K562 (cell line): ENCODE results near the gene MME.

Experiments used
- BHLHE40 ChIP-seq: IDR thresholded peaks from 2 replicates; pipeline ENCODE4 v1.6.1; 2011; ENCODE audit warnings: low read length, improper control_type of control experiment
- E2F4 ChIP-seq: sonication (generic); formaldehyde crosslinking; IDR thresholded peaks from 2 replicates; pipeline ENCODE4 v1.8.0; 2022; ENCODE audit warnings: mild to moderate bottlenecking, low read depth, missing genetic modification reagents
- GABPB1 ChIP-seq: sonication (generic); formaldehyde crosslinking; IDR thresholded peaks from 2 replicates; pipeline ENCODE4 v1.8.0; 2022; ENCODE audit warnings: mild to moderate bottlenecking, missing genetic modification reagents
- RREB1 ChIP-seq: fragments of 250-450 bp; sonication (Bioruptor Pico); IDR thresholded peaks from 2 replicates; pipeline ENCODE4 v1.4.0; 2020
- SREBF2 ChIP-seq: sonication (generic); formaldehyde crosslinking; IDR thresholded peaks from 2 replicates; pipeline ENCODE4 v1.4.0; 2020; ENCODE audit warnings: mild to moderate bottlenecking, missing genetic modification reagents
- TAF1 ChIP-seq: IDR thresholded peaks from 2 replicates; pipeline ENCODE4 v1.6.1; 2011; ENCODE audit warnings: mild to moderate bottlenecking, low read length, moderate library complexity; ENCODE audit not compliant: insufficient read depth, control insufficient read depth, severe bottlenecking; ENCODE audit errors: extremely low read depth
- ZBTB1 ChIP-seq: sonication (generic); formaldehyde crosslinking; IDR thresholded peaks from 2 replicates; pipeline ENCODE4 v1.8.1; 2023; ENCODE audit warnings: missing genetic modification reagents, low read depth, mild to moderate bottlenecking, borderline replicate concordance
- ZNF316 ChIP-seq: fragments of 450-650 bp; IDR thresholded peaks from 2 replicates; pipeline ENCODE4 v1.6.1; 2016
- TF ChIP-seq, protein P1 (sequence below), 3 experiments: IDR thresholded peaks in 2 of 3; conservative IDR thresholded peaks in 1 of 3; 2 replicates each; pipeline ENCODE4 v1.5.1; 2011 to 2012; ENCODE audit warnings: low read length in 3 of 3, mild to moderate bottlenecking in 3 of 3, control low read depth in 2 of 3, improper control_type of control experiment in 1 of 3, inconsistent platforms in 1 of 3, low read depth in 1 of 3, mixed read lengths in 1 of 3, moderate library complexity in 1 of 3; ENCODE audit not compliant: insufficient read depth in 2 of 3
- TF ChIP-seq, protein P2 (sequence below), 3 experiments: fragments of 200-800 bp in 1 of 3; sonication (Bioruptor generic) in 1 of 3; sonication (generic) in 1 of 3; formaldehyde crosslinking in 1 of 3; IDR thresholded peaks; 2 replicates each; pipeline versions ENCODE4 v1.6.1 to v1.8.0; 2016 to 2022; ENCODE audit warnings: mild to moderate bottlenecking in 2 of 3, missing compliant biosample characterization in 2 of 3, missing genetic modification characterization in 2 of 3, missing genetic modification reagents in 1 of 3
- TF ChIP-seq, protein P3 (sequence below), 2 experiments: IDR thresholded peaks; 2 replicates each; pipeline ENCODE4 v1.6.1; 2012; ENCODE audit warnings: improper control_type of control experiment in 2 of 2, low read depth in 2 of 2, low read length in 2 of 2, borderline replicate concordance in 1 of 2

GRCh38 chr3:155178810-155179436 is 98.8 kb downstream of the MME start:
- TF ChIP-seq, protein P1, sequence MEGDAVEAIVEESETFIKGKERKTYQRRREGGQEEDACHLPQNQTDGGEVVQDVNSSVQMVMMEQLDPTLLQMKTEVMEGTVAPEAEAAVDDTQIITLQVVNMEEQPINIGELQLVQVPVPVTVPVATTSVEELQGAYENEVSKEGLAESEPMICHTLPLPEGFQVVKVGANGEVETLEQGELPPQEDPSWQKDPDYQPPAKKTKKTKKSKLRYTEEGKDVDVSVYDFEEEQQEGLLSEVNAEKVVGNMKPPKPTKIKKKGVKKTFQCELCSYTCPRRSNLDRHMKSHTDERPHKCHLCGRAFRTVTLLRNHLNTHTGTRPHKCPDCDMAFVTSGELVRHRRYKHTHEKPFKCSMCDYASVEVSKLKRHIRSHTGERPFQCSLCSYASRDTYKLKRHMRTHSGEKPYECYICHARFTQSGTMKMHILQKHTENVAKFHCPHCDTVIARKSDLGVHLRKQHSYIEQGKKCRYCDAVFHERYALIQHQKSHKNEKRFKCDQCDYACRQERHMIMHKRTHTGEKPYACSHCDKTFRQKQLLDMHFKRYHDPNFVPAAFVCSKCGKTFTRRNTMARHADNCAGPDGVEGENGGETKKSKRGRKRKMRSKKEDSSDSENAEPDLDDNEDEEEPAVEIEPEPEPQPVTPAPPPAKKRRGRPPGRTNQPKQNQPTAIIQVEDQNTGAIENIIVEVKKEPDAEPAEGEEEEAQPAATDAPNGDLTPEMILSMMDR (IDR thresholded peaks at IDR 0.05 in 2 of 3, conservative IDR thresholded peaks at IDR 0.05 in 1 of 3; ENCODE audit: insufficient read depth in 2 of 3, low read depth in 1 of 3, low read length in 3 of 3): no peak
- TF ChIP-seq BHLHE40: no peak
- TF ChIP-seq, protein P2, sequence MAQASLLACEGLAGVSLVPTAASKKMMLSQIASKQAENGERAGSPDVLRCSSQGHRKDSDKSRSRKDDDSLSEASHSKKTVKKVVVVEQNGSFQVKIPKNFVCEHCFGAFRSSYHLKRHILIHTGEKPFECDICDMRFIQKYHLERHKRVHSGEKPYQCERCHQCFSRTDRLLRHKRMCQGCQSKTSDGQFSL (CRISPR knock-in tag; IDR thresholded peaks at IDR 0.05): no peak
- TF ChIP-seq, protein P2 (tag; IDR thresholded peaks at IDR 0.05): no peak
- no peak for TF ChIP-seq E2F4 (CRISPR knock-in tag)
- no peak for TF ChIP-seq TAF1
- TF ChIP-seq, protein P3, sequence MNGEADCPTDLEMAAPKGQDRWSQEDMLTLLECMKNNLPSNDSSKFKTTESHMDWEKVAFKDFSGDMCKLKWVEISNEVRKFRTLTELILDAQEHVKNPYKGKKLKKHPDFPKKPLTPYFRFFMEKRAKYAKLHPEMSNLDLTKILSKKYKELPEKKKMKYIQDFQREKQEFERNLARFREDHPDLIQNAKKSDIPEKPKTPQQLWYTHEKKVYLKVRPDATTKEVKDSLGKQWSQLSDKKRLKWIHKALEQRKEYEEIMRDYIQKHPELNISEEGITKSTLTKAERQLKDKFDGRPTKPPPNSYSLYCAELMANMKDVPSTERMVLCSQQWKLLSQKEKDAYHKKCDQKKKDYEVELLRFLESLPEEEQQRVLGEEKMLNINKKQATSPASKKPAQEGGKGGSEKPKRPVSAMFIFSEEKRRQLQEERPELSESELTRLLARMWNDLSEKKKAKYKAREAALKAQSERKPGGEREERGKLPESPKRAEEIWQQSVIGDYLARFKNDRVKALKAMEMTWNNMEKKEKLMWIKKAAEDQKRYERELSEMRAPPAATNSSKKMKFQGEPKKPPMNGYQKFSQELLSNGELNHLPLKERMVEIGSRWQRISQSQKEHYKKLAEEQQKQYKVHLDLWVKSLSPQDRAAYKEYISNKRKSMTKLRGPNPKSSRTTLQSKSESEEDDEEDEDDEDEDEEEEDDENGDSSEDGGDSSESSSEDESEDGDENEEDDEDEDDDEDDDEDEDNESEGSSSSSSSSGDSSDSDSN (IDR thresholded peaks at IDR 0.05; ENCODE audit: borderline replicate concordance in 1 of 2, low read depth in 2 of 2, low read length in 2 of 2): no peak
- TF ChIP-seq ZNF316: no peak
- TF ChIP-seq GABPB1 (CRISPR knock-in tag): no peak
- TF ChIP-seq SREBF2 (CRISPR knock-in tag): no peak
- no peak for TF ChIP-seq RREB1 (CRISPR knock-in tag)
- no peak for TF ChIP-seq ZBTB1 (CRISPR knock-in tag)
